CD14-positive monocyte (primary cell): ENCODE results near the gene MTCL3.
A peak's percentile ranks its signal among the peaks of the same experiment; 100 is the strongest.

Experiments
- DNase-seq, 3 donors: peaks; one replicate each; pipeline ENCODE4 v3.0.0-alpha.2; 2011 to 2022
- H2AFZ ChIP-seq: 2 replicates; pipeline ENCODE4 v1.6.0; 2012; ENCODE audit warnings: mild to moderate bottlenecking, low read depth, low read length, inconsistent platforms; ENCODE audit not compliant: insufficient read depth, poor library complexity, severe bottlenecking
- H3K27ac ChIP-seq, 2 donors: 1 replicate in 1 of 2; 2 replicates in 1 of 2; pipeline ENCODE4 v1.5.1; 2012 to 2013; ENCODE audit warnings: low read length in 2 of 2, control low read depth in 1 of 2, inconsistent platforms in 1 of 2, low read depth in 1 of 2, mild to moderate bottlenecking in 1 of 2
- H3K27me3 ChIP-seq, 2 donors: one replicate each; pipeline versions ENCODE4 v1.6.0 to v1.6.1; 2011 to 2013; ENCODE audit warnings: low read length in 2 of 2; ENCODE audit not compliant: control insufficient read depth in 2 of 2, insufficient read depth in 2 of 2
- H3K36me3 ChIP-seq, 2 donors: replicated peaks in 1 of 2; 1 replicate in 1 of 2; 2 replicates in 1 of 2; pipeline versions ENCODE4 v1.5.1 to v1.6.1; 2012 to 2013; ENCODE audit warnings: low read length in 2 of 2, control low read depth in 1 of 2, inconsistent platforms in 1 of 2, mild to moderate bottlenecking in 1 of 2; ENCODE audit not compliant: insufficient read depth in 2 of 2, control insufficient read depth in 1 of 2
- H3K4me1 ChIP-seq, 2 donors: 1 replicate in 1 of 2; 2 replicates in 1 of 2; pipeline versions ENCODE4 v1.5.1 to v1.6.1; 2012 to 2013; ENCODE audit warnings: low read length in 2 of 2, control low read depth in 1 of 2, inconsistent platforms in 1 of 2, mild to moderate bottlenecking in 1 of 2, moderate library complexity in 1 of 2; ENCODE audit not compliant: insufficient read depth in 2 of 2, control insufficient read depth in 1 of 2
- H3K4me2 ChIP-seq: replicated peaks from 2 replicates; pipeline ENCODE3; 2012; ENCODE audit warnings: low read length, moderate library complexity, mild to moderate bottlenecking; ENCODE audit not compliant: poor library complexity, severe bottlenecking; ENCODE audit errors: extremely low read depth
- H3K4me3 ChIP-seq, 3 experiments: fragments of 200-600 bp in 1 of 3; sonication (generic) in 1 of 3; replicated peaks in 1 of 3; 1 replicate in 2 of 3; 2 replicates in 1 of 3; pipeline ENCODE4 v1.5.1; 2011 to 2013; ENCODE audit warnings: low read length in 3 of 3, mild to moderate bottlenecking in 3 of 3, control low read depth in 2 of 3, low read depth in 2 of 3, inconsistent platforms in 1 of 3, moderate library complexity in 1 of 3
- H3K79me2 ChIP-seq: 2 replicates; pipeline ENCODE4 v1.6.0; 2012; ENCODE audit warnings: mild to moderate bottlenecking, control low read depth, inconsistent platforms, low read length, moderate library complexity; ENCODE audit not compliant: insufficient read depth
- H3K9ac ChIP-seq: 2 replicates; pipeline ENCODE4 v1.6.0; 2017; ENCODE audit warnings: low read length, mild to moderate bottlenecking; ENCODE audit not compliant: insufficient read depth, poor library complexity, severe bottlenecking
- H3K9me3 ChIP-seq, 2 donors: replicated peaks in 1 of 2; 1 replicate in 1 of 2; 2 replicates in 1 of 2; pipeline versions ENCODE4 v1.5.1 to v1.6.1; 2012 to 2013; ENCODE audit warnings: low read length in 2 of 2, control low read depth in 1 of 2; ENCODE audit not compliant: control insufficient read depth in 1 of 2, insufficient read depth in 1 of 2
- H4K20me1 ChIP-seq: 2 replicates; pipeline ENCODE4 v1.6.0; 2012; ENCODE audit warnings: mild to moderate bottlenecking, low read length, control low read depth, moderate library complexity; ENCODE audit not compliant: insufficient read depth
- H3K27ac Mint-ChIP-seq, 7 donors: one replicate each; pipeline ENCODE4 v1.8.0; 2020; ENCODE audit warnings: mild to moderate bottlenecking in 7 of 7, mixed read lengths in 7 of 7, moderate library complexity in 6 of 7, inconsistent platforms in 2 of 7
- H3K27me3 Mint-ChIP-seq, 3 donors: one replicate each; pipeline ENCODE4 v1.8.0; 2021 to 2022; ENCODE audit warnings: low read depth in 3 of 3, mild to moderate bottlenecking in 3 of 3, mixed read lengths in 3 of 3, moderate library complexity in 3 of 3, inconsistent platforms in 1 of 3
- H3K36me3 Mint-ChIP-seq, 2 donors: one replicate each; pipeline ENCODE4 v1.8.0; 2020; ENCODE audit warnings: mixed read lengths in 2 of 2, inconsistent platforms in 1 of 2, mild to moderate bottlenecking in 1 of 2
- H3K4me1 Mint-ChIP-seq: one replicate; pipeline ENCODE4 v1.8.0; 2020; ENCODE audit warnings: mild to moderate bottlenecking, mixed read lengths
- H3K4me3 Mint-ChIP-seq, 2 donors: one replicate each; pipeline ENCODE4 v1.8.0; 2020; ENCODE audit warnings: mild to moderate bottlenecking in 2 of 2, mixed read lengths in 2 of 2, moderate library complexity in 1 of 2
- H3K9me3 Mint-ChIP-seq, 7 donors: one replicate each; pipeline ENCODE4 v1.8.0; 2020 to 2022; ENCODE audit warnings: mixed read lengths in 7 of 7, mild to moderate bottlenecking in 6 of 7, moderate library complexity in 6 of 7, inconsistent platforms in 2 of 7
- CTCF ChIP-seq: fragments of 200-600 bp; IDR thresholded peaks from one replicate; pipeline ENCODE4 v1.8.0; 2022; ENCODE audit warnings: antibody characterized with exemption, mild to moderate bottlenecking
- WGBS: methylation state at CpG from one replicate; pipeline ENCODE4 v1.1.5; 2013; ENCODE audit warnings: missing lambda C conversion rate; ENCODE audit not compliant: insufficient coverage; 5-methylcytosine and 5-hydroxymethylcytosine counted together
- intact Hi-C, 2 donors: fragments of 100-400 bp; cut with micrococcal nuclease; formaldehyde crosslinking; loops; one replicate each; pipeline versions ENCODE4 v1.15.0 to v1.15.1; 2023

MTCL3 gene

GRCh38 chr6:127497410-127497809 is 21.7 kb downstream of the MTCL3 start:
- Histone ChIP-seq H4K20me1 (no peaks in the 10 kb centered on the region), H3K4me2 (no peak overlapping the region), H3K4me1 (no peaks in the 10 kb centered on the region), H3K79me2 (no peaks in the 10 kb centered on the region), H3K9me3 (no peaks in the 10 kb centered on the region), H3K27me3 (peaks cover 2% of the 10 kb centered on the region in 2 donors), H3K9ac (no peak overlapping the region), H3K36me3 (no peaks in the 10 kb centered on the region), H3K4me3 (no peak overlapping the region), H3K27ac (no peak overlapping the region), H2AFZ (no peak overlapping the region)
- DNase-seq: no peak
- no peaks in the 10 kb centered on the region for H3K4me1 Mint-ChIP-seq
- H3K27ac Mint-ChIP-seq: peak overlapping the region in 1 of 7 donors; percentile 27
- no peak for TF ChIP-seq CTCF
- H3K36me3 Mint-ChIP-seq: no peaks in the 10 kb centered on the region
- intact Hi-C loops: no loop called here
- H3K4me3 Mint-ChIP-seq: peak overlapping the region in 1 of 2 donors; percentile 49
- H3K27me3 Mint-ChIP-seq: peaks cover 3 to 12% (median 4%) of the 10 kb centered on the region in 3 donors
- no CpG with 5 or more reads among the region's 1 CpG for WGBS
- H3K9me3 Mint-ChIP-seq: no peaks in the 10 kb centered on the region

GRCh38 chr6:127496471-127496870 is 22.7 kb downstream of the MTCL3 start:
- Histone ChIP-seq H3K4me2 (no peak overlapping the region), H3K36me3 (no peaks in the 10 kb centered on the region), H3K4me1 (no peaks in the 10 kb centered on the region), H3K79me2 (no peaks in the 10 kb centered on the region), H3K9me3 (no peaks in the 10 kb centered on the region), H3K27me3 (peaks cover 2% of the 10 kb centered on the region in 2 donors), H3K4me3 (no peak overlapping the region), H3K27ac (no peak overlapping the region), H2AFZ (no peak overlapping the region), H3K9ac (no peak overlapping the region), H4K20me1 (no peaks in the 10 kb centered on the region)
- H3K4me3 Mint-ChIP-seq: no peak overlapping the region
- no peak overlapping the region for H3K27ac Mint-ChIP-seq
- H3K4me1 Mint-ChIP-seq: no peaks in the 10 kb centered on the region
- WGBS: no CpG with 5 or more reads among the region's 1 CpG
- TF ChIP-seq CTCF: no peak
- no peaks in the 10 kb centered on the region for H3K36me3 Mint-ChIP-seq
- H3K27me3 Mint-ChIP-seq: peaks cover 3 to 12% (median 4%) of the 10 kb centered on the region in 3 donors
- H3K9me3 Mint-ChIP-seq: no peaks in the 10 kb centered on the region
- intact Hi-C loops: no loop called here
- no peak for DNase-seq
